NCI-H2029 (cell line): ENCODE measurements around the gene PRKAR2B.

ENCODE experiments used
- DNase-seq: peaks from one replicate; lab custom pipeline; 2025; lab: John Stamatoyannopoulos, UW

Gene PRKAR2B

DNA sequence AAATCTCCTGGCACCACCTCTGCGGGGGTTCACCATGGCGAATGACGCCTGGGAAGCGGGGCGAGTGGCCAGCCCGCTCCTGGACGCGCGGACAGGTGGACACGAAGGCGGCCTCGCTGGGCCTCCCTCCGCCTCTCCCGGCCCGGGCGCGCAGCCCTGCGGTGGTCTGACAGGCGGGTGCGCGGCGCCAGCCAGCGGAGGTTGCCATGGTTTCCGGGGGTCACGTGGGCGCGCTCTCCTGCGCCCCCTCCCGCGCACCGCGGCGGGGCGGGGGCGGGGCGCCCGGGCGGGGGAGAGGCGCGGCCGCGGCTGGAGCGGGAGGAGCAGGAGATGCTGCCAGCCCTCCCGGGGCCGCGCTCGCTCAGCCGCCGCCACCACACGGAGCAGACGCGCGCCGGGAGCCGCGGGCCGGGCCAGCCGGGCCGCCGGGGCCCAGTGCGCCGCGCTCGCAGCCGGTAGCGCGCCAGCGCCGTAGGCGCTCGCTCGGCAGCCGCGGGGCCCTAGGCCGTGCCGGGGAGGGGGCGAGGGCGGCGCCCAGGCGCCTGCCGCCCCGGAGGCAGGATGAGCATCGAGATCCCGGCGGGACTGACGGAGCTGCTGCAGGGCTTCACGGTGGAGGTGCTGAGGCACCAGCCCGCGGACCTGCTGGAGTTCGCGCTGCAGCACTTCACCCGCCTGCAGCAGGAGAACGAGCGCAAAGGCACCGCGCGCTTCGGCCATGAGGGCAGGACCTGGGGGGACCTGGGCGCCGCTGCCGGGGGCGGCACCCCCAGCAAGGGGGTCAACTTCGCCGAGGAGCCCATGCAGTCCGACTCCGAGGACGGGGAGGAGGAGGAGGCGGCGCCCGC lies at the start of gene PRKAR2B:
PRKAR2B (plus strand) TSS at position 359 of the 848 bp plus-strand sequence; CDS start at position 562, 203 bp downstream.
- peak; percentile 41 for DNase-seq

DNA sequence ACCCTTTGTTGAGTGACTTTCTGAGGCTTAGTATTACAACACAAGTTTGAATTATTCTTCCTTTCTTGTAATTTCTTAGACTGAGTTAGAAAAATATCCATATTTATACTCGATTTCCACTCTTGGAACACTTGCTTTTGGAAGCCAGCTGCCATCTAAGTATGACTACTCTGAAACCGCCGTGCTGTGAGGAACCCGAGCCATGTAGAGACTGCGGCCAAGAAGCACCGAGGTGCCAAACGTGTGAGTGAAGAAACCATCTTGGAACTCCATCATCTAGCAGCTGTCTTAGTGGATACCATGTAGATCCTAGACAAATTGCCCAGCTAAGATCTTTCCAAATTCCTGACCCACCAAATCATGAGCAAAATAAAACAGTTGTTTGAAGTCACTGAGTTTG lies 49.7 kb upstream of the PRKAR2B start:
- no peak for DNase-seq

DNA sequence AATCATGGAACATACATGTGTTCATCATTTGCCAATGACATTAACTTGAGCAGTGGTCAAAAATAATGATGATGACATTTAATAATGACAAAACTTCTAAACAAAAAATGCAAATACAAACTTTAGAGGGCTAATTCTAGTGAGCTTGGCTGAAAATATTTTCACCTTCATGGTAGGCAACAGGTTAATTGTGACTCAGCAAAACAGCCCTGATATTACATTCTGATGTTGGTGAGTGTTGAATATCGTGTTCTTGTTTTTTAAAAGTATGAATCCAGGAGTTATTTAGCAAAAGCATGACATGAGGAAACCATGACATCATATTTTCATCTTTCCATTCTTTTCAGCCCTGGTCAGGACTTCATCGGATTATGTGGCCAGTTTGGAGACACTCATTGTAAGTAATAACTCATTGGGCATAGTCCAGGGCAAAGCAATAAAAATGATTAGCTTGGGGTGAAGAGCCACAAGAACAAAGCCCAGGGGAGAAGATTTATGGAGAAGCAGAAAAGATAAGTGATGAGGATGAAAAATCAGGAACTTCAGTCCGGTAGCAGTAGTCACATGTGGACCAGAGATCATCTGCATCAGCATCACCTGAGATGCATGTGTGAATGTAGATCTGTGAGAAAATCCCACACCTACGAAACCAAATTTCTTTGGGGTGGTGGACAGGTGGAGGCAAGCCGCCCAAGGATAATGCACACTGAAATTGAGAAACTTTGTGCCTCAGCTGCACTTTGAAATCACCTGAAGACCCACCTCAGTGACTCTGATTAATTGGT lies 46.8 kb upstream of the PRKAR2B start:
- no peak for DNase-seq

DNA sequence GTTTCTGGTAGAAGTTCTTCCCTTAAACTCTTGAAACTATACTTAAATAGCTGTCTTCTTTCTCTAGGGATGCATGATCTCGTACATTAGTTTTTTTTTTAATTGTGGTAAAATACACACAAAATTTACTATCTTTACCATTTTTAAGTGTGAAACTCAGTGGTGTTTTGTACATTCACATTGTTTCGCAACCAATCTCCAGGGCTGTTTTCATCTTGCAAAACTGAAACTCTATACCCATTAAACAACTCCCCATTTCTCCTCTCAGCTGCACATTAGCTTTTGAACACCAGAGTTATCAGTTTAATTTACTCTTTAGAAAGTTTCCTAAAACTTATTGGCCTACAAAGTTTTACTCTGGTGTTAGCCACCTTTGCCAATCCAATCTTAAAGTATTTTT lies 45.5 kb upstream of the PRKAR2B start:
- no peak for DNase-seq

DNA sequence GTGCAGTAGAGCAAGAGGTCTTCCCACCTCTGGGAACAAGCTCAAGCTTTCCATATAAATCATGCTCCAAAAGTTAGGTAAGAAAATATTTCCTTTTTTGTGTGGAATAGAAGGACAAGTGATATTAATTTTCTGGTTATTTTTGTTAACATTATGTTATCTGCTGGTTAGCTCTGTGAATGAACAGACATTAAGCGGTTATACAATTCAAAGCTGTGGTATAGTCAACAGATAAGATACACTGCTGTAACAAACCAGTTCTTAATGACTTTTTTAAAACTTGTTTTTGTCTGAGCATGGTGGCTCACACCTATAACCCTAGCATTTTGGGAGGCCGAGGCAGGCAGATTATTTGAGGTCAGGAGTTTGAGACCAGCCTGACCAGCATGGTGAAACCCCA lies 43.0 kb upstream of the PRKAR2B start:
- DNase-seq = no peak

DNA sequence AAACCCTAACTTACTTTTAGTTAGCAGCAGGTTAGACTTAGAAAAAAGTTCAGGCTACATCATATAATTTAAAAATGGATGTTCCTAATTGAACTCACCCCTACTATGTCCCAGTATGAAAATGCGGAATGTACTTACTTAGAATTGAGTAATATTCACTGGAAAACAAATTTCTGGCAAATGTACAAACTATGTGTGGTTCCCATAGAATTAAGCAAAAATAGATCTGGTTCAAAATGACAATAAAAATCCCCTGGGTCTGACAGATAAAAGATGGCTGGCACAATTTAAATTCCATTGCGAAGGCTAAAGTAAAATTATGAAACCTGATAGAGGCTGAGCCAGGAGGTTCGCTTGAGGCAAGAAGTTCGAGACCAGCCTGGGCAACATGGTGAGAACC lies 42.4 kb upstream of the PRKAR2B start:
- no peak for DNase-seq

DNA sequence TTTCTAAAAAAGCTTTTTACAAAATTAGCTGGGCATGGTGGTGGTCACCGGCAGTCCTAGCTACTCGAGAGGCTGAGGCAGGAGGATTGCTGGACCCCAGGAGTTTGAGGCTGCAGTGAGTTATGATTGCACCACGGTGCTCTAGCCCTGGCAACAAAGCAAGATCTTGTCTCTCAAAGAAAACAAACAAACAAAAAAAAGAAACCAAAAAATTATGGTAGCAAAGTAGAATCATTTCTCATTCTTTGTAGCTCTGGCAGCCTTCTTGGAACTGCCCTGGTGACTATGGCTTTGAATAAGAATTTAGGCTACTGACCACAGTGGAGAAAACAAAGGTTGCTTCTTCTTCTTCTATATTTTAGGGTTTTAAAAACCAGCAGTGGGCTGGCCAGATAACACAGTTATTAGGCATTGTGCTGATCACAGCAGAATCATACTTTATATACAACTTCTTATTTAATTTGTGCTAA lies 41.9 kb upstream of the PRKAR2B start:
- DNase-seq = no peak

DNA sequence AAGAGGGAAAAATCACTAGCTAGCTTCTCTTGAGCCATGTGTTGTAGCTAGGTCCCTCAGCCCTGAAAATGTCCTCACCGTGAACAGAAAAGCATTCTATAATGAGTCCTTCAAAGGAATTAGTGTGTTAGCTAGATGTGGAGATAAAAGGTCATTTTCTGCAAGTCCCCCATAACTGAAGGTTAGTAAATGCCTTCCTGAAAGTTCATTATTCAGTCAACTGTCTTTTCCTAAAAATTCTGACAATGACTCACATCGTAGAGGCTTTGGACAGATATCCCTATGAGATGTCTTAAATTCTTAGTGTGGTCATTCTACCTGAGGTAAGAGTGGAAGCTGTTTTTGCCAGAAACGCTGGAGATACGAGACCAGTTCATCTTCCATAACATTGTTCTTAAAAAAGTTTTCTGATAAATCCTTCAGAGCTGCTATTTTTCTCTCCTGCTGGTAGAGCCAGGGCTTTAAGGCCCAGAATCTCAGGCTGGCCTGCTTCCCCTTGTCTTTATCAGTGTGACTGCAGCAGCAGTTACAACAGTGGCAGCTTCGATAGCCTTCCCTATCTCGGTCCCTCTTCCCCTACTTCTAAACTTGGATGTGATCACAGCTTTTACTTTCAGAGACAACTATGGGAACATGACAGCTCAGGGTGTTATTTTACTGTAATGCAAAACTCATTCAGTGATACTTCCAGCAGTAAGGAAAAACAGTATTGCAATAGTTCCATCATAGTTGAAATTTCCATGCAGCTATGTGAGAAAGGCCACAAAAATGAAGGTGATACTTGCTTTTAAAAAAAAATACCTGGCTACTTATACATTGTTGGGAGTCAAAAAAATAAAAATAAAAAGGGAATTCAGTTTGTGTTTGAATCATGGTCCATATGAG lies 37.3 kb upstream of the PRKAR2B start:
- no peak for DNase-seq

DNA sequence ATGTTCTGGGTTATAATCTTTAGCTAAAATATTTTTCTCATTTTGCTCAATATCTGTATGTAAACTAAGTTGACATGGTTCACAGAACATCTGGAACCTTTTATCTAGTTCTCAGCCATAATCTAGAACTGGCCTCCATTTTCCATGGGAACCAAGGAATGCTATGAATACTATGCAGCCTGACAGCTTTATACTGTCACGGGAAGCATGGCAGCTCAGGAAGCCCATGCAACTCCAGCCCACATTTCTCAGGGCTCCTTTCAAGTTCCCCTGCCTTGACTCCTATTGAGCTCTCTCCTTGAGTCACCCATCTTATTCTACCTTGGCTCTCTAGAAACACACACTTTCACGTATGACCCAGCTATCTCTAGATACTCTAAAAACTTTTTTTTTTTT lies 36.6 kb upstream of the PRKAR2B start:
- no peak for DNase-seq

DNA sequence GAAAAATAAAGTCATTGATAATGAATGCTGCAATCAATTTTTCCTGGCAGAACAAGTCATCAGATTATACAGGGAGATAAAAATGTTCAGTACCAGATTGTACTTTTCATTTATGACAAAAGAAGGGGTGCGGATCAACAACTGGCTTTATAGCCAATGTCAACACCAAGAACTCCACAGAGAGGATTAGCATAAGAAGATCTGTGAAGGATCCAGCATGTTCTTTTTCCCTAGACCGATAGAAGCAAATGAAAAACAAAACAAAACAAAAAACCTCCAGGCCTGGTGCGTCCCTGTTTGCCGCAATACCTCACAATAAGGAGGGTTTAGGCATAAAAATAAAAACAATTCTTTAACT lies 34.7 kb upstream of the PRKAR2B start:
- no peak for DNase-seq

DNA sequence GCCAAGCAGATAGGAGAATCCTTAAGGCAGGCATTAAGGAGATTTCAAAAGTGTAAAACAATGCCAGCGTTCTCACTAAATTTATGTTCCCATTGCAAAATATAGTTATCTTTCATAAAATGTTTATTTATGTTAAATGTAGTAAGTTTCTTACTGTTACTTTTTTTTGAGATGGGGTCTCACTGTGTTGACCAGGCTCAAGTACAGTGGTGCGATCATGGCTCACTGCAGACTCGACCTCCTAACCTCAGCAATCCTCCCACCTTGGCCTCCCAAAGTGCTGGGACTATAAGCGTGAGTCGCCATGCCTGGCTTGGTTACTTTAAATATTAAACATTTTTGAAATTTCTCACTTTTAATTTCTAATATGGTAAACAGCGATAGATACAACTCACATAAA lies 31.8 kb upstream of the PRKAR2B start:
- no peak for DNase-seq

DNA sequence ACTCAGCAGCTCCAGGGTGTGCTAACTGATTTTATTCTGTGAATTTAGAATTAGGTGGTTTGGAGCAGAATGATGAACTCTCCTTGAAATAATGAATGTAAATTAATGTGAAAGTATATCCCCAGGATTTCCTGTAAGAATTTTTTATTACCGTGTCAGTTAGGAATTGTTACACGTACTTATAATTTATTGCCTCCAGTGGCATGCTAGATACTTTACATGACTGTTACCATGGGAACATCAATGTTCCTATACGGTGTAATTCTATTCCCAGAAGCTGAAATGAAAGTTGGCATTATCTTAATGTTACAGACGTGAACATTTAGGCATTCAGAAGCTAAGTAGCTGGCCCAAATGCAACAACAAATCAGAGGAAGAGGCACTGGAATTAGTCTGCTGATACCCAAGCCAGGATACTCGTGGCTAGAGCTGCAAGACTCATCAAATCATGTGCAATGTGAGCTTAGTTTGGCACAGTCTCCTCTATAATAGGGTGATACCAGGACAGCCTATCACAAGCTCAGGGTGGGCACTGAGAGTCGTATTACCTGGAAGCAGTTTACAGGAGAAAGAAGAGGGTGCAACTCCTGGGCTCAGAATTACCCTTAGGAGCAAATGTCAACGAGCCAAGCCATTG lies 30.0 kb upstream of the PRKAR2B start:
- DNase-seq = peak; percentile 11

DNA sequence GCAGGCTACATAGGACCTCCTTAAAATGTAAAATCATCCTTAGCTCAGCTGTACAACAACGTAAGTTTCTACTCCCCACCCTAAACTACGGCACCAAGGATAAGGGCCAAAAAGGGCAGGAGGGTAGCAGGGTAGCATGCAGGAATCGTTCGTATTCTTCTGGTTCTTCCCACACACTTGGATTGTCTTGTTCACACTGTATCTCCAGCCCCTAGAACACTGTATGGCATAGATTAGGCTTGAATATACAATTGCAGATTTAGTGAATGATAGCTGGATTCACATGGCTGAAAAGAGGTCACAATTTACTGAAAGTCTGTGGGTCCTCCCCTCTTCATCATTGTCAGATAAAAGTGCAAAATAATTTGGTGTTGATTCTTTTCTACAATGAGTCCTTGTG lies 28.2 kb upstream of the PRKAR2B start:
- no peak for DNase-seq

DNA sequence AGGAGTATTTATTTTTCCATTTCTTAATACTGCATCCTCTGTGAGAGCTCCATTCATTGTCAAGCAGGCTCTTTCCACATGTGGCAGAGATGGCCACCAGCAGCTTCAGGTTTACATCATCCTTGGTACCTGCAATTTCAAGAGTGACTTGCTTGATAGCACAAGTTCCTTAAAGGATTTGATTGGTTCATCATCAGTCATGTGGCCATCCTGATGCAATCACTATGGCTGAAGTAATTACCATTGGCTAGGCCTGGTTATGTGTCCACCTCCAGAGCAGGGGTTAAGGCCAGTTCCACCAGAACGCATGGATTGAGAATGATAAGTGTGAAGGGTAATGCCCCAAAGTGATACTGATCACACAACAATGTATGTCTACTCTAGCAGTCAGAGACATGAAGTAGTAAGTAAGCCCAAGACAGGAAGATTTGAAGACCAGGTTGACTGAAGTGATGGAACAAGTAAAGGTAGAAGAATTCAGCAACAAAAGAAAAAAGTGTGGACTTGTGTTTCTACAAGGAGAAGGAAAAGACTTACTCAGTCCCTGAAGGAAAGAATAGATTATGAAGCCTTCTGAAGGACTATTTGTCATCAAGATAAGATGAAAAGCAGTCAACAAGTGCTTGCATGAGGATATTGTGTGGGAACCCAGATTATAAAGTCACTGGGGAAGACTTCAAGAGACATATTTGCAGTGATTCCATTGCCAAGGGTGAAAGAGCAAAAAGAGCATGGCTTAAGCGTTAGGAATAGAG lies 26.4 kb upstream of the PRKAR2B start:
- no peak for DNase-seq

DNA sequence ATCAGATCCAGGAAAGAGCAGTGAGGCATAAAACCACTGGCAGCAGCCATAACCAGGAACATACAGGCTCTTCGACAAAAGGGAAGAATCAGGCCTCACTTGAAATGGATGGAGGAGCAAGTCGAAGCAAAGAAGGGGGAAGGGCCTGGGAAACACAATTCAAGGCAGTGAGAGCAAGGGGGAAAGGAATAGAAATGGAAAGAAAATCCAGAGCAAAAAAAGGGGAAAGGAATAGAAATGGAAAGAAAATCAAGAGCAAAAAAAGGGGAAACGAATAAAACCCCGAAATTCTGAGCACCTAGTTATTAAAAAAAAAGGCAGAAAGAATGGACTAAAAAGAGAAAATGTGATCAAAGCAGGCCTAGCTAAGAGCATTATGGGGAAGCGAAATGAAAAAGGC lies 24.1 kb upstream of the PRKAR2B start:
- no peak for DNase-seq

DNA sequence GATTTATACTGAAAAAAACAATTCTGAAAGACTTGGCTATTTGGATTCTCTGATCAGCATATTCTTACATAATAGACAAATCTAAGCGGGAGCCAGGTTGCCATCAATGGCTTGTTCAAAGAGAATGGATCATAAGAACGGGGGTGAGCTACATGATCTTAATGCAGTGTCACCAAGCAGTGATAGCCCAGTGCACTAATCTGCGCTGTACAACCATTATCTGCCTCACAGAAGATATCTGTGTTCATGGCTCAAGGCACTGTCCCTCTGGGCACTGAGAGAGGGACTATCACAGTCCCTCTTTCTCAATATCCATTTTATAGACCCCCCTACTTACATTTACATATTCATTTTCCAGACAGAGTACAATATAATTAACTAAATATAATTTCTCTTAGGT lies 22.9 kb upstream of the PRKAR2B start:
- DNase-seq = no peak

DNA sequence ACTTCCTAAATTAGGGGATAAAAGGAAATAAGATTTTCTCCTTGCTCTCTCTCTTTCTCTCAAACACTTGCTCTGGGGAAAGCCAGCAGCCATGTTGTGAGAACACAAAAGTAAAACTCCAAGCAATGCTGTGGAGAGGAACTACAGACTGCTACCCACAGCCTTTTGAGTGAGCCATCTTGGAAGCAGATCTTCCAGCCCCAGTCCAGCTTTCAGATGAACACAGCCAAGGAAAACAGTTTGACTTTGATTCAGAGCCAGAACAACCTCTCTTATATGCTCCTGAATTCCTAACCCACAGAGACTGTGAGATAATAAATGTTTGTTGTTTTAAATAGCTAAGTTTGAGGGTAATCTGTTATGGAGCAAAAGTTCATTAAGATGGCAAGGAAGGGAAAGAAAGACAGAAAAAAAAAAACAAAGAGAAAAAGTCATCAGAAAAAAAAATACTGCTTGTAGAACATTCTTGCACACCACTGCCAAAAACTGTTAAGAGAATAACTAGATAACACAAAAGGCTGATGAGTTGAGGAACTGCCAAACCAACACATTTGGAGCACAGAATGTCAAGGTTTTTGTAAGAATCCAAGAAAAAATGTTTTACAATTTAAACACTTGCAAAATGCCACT lies 20.9 kb upstream of the PRKAR2B start:
- DNase-seq = no peak

DNA sequence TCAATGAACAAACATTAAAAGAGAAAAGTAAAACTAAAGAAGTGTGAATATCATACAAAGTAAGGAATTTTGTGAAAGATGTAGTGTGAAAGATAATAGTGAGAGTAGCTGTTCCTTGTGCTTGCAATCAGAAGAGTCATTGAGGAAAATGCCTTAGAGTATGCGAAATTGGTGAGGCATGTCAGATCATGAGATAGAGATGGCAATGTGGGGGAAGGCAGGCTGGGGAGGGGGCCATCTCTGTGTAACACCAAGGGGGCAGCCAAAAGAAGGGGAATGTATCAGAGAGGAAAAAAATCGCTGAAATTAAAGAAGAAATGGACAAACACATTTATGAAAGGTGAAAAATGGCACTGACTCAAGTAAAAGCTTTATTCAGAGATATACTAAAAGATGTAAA lies 19.6 kb upstream of the PRKAR2B start:
- no peak for DNase-seq

DNA sequence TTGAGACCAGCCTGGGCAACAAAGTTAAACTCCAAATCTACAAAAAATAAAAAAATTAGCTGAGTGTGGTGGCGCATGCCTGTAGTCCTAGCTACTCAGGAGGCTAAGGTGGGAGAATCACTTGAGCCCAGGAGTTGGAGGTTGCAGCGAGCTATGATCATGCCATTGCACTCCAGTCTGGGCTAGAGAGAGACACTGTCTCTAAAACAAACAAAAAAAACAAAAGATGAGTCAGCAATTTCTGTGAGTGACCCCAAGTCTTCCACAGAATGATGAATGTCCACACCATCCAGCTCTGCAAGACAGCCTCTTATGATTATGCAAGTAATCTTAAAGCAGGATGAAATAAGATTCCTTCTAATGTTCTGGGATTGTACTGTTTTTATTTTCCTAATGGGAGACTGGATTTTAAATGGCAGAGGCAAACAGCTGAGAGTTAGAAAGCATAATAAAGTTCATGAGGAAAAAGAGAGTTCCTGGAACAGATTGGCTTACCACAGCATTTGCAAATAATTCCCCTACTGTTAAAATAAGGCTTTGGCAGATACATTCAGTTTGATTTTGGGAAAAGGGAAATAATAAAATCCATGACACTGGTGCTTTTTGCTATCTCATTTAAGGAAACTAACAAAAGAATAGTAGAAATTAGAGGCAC lies 18.9 kb upstream of the PRKAR2B start:
- DNase-seq = no peak

DNA sequence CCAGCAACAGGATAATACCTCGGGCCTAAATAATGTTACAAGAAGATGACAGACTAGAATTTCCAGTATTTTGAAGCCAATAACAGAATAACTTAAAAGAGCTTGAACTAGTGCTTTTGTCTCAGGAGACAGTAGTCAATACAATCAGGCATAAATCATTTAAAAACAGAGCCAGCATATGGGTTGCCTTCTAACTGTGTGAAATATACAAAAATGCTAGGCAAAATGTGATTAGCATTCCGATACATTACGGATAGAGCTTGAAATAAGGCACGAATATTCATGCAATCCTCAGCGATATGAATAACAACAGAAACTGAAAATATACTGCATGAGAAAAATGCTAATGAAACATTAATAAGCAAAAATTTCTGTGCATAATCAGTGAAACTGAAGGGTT lies 18.3 kb upstream of the PRKAR2B start:
- DNase-seq = no peak
